Left forelimb (tissue), 1 donor: ENCODE data around the gene SPATA9.

Source experiments
- DNase-seq: peaks from one replicate; pipeline ENCODE4 v3.0.0-alpha.2; 2018; ENCODE audit warnings: low spot score

The SPATA9 gene

GRCh38 chr5:95619514-95620029 lies 63.2 kb downstream of the SPATA9 start:
- no peak for DNase-seq

GRCh38 chr5:95619096-95619495 lies 63.7 kb downstream of the SPATA9 start:
- DNase-seq, result no peak

GRCh38 chr5:95617057-95617456 lies 65.7 kb downstream of the SPATA9 start:
- DNase-seq, result no peak

GRCh38 chr5:95615164-95615467 lies 67.7 kb downstream of the SPATA9 start:
- no peak for DNase-seq

GRCh38 chr5:95613514-95613913 lies 69.3 kb downstream of the SPATA9 start:
- DNase-seq, result no peak

- DNase-seq, result no peak
Observed at GRCh38 chr5:95611396-95611795, 71.4 kb downstream of the SPATA9 start.

- DNase-seq, result no peak
Observed at GRCh38 chr5:95610546-95610945, 72.2 kb downstream of the SPATA9 start.

GRCh38 chr5:95609711-95610110 lies 73.1 kb downstream of the SPATA9 start:
- no peak for DNase-seq
